AG10803 (cell line): ENCODE results near the gene RPS27A.
"Not testable (repeated sequence)": the region's sequence is repeated elsewhere in the genome, so short reads cannot be mapped to it uniquely, and the experiment has no call there.

Experiments
- DNase-seq: peaks from one replicate; pipeline ENCODE4 v3.0.0; 2010; ENCODE audit warnings: low read depth
- H3K4me3 ChIP-seq: 2 replicates; pipeline ENCODE4 v1.5.1; 2011; ENCODE audit warnings: mild to moderate bottlenecking, low read length, control low read depth
- TF ChIP-seq, protein P1 (sequence below): conservative IDR thresholded peaks from 2 replicates; pipeline ENCODE4 v1.5.1; 2011; ENCODE audit warnings: mild to moderate bottlenecking, low read length, control low read depth, inconsistent platforms

Gene RPS27A

DNA sequence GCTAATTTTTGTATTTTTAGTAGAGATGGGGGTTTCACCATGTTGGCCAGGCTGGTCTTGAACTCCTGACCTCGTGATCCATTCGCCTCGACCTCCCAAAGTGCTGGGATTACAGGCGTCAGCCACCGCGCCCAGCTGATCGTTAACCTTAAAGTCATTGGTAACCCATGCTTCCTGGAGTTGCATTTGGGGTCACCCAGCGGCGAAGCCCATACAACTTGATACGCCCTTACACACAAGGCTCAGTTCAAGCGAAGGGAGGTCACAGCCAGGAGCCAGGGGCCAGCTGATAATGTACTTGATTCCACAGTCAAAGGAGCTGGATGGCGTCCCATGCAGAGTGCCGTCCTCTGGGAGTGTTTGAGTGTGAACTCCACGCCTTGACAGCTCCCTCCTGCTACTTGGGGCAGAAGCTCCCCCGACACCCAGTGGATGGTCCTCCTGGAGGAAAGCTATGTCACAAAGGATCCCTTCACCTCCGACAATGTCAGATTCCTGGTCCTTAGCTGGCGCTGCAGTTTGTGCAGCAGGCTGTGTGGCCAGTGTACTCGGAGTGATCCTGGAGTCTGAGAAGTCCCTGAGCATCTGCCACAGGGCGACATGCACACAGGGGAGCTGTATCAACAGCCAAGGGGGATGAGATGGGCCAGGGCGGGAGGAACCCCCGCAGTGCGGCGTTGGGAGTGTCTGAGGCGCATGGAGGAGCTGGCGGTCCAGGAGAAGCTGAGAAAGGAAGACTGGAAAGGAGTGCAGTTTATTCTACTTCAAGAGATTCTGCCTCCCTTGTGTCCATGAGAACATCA is 8.3 kb upstream of the RPS27A start:
- H3K4me3 ChIP-seq: no peak overlapping the region
- DNase-seq: no peak
- TF ChIP-seq, protein P1, sequence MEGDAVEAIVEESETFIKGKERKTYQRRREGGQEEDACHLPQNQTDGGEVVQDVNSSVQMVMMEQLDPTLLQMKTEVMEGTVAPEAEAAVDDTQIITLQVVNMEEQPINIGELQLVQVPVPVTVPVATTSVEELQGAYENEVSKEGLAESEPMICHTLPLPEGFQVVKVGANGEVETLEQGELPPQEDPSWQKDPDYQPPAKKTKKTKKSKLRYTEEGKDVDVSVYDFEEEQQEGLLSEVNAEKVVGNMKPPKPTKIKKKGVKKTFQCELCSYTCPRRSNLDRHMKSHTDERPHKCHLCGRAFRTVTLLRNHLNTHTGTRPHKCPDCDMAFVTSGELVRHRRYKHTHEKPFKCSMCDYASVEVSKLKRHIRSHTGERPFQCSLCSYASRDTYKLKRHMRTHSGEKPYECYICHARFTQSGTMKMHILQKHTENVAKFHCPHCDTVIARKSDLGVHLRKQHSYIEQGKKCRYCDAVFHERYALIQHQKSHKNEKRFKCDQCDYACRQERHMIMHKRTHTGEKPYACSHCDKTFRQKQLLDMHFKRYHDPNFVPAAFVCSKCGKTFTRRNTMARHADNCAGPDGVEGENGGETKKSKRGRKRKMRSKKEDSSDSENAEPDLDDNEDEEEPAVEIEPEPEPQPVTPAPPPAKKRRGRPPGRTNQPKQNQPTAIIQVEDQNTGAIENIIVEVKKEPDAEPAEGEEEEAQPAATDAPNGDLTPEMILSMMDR: no peak

DNA sequence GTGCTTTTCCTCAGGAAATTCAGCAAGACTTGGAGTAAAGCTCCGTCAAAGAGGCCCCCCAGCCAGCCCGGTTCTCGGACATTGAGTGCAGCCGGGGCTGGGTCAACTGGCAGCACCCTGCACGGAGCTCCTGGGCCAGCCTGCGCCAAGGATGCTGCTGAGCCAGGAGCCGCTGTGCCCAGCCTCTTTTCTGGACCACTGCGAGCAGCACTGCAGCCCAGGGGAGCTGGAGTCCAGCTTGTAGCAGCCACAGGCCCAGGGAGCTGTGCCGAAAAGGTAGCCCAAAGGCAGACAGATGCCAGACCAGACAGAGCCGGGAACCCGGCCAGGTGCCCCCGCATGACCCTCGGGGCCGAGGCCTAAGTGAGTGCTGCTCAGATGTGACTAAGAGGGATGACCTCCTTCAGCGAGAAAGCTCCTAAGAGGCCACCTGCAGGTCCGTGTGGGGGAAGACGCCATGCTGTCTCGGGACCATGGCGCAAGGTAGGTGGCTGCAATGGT is 7.7 kb upstream of the RPS27A start:
- TF ChIP-seq, protein P1: no peak
- DNase-seq: no peak
- H3K4me3 ChIP-seq: no peak overlapping the region

DNA sequence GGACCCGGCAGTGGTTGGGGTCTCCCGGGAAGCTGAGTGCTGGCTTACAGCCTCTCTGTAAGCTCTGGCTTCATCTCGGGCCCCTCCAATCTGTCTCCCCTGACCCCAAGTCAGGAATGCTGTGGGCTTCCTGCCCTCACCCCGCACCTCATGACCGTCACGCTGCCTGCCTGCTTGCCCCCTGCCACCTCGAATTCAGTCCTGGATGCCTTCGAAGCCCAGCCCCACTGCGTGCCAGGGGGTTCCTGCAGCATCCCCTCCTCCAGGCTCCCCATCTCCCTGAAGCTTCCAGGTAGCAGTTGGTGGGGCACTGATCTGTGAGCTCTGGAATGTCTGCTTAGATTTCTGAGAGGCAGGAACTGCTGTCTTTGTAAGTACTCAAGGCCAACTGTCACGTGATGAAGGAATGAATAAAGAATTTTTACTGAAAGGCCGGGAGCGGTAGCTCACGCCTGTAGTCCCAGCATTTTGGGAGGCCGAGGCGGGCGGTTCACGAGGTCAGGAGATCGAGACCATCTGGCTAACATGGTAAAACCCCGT is 6.9 kb upstream of the RPS27A start:
- no peak overlapping the region for H3K4me3 ChIP-seq
- TF ChIP-seq, protein P1: no peak
- DNase-seq: no peak

DNA sequence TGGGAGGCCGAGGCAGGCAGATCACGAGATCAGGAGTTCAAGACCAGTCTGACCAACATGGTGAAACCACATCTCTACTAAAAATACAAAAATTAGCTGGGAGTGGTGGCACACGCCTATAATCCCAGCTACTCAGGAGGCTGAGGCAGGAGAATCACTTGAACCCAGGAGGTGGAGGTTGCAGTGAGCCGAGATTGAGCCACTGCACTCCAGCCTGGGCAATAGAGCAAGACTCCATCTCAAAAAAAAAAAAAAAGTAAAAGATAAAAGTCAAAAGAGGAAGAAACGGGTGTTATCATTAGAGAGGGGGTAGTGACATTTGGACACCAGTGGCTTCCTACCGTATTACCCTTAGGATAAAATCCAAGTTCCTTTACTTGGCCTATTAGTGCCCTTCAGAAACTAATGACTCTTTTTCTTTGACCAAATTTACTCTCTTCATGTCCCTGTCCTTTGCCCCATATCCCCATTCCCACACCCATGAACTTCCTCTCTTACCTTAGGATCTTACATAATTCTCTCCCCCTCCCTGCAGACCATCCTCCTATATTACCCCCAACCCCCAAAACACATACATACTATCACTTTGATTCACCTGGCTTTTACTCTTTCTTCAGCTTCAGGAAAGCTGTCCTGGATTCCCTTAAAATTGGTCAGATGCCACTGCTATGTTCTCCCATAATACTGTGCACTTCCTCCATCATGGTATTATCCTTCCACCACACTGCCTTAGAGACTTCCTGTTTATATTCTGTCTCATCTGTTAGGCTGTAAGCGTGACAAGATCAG is 4.9 kb upstream of the RPS27A start:
- not testable (repeated sequence) for H3K4me3 ChIP-seq, DNase-seq

DNA sequence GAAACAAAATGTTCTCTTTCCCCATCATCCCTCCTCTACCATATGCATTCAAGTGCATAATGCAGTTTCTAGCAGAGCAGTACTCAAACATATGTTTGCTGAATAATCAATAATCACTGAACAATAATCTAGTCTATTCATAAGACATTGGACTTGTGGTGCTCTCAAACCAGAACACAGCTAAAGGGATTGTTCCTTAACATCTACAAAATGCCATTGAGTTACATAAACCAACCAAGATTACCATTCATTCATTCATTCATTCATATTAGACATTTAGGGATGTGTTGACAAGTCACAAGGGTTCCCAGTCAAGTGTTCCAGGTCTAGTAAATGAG is 4.3 kb upstream of the RPS27A start:
- no peak for DNase-seq
- H3K4me3 ChIP-seq: no peak overlapping the region
- TF ChIP-seq, protein P1: no peak

DNA sequence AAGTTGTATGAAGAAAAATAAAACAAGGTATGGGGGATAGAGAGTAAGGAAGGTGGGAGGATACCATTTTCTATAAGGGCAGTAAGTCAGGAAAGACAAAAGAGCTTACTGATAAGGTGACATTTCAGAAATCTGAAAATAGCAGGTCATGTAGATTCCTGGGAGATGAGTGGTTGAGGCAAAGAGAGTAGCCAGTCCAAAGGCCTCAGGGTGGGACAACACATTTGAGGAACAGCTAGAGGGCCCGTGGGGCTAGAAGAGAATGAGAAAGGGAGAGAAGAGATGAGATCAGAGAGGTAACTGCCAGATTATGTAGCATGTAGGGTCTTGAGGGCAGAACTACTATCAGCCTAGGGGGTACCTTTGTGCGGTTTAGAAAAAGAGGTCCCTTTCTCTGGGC is 3.3 kb upstream of the RPS27A start:
- no peak overlapping the region for H3K4me3 ChIP-seq
- TF ChIP-seq, protein P1: no peak
- no peak for DNase-seq

DNA sequence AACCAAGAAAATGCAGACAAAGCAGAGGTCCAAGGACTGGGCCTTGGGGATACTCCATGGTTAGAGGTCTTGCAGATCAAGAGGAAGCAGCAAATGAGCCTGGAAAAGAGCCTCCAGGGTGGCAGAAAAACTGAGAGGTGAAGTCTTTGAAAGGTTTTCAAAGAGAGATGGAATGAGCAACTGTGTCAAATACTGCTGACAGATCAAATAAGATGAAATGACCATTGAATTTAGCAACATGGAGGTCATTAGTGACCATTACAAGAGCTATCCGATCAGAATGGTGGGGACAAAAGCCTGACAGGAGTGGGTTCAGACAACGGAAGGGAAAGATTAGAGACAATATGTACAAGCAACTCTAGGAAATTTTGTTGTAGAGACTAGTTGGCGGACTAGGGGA is 1.9 kb upstream of the RPS27A start:
- DNase-seq: no peak
- no peak overlapping the region for H3K4me3 ChIP-seq
- TF ChIP-seq, protein P1: no peak
